CD1c-positive myeloid dendritic cell (primary cell): Measurements from ENCODE around the gene PROCR.
"Not testable (repeated sequence)": the region's sequence is repeated elsewhere in the genome, so short reads cannot be mapped to it uniquely, and the experiment has no call there.

Source experiments
- DNase-seq: peaks from one replicate; pipeline ENCODE4 v3.0.0-alpha.2; 2016; ENCODE audit errors: extremely low spot score

PROCR gene

GRCh38 chr20:35171753-35172433 lies at the start of gene PROCR:
PROCR (plus strand) TSS chr20:35172072; CDS start chr20:35172155, 83 bp downstream.
- DNase-seq, result peak; percentile 69

- no peak for DNase-seq
These were observed 49.0 kb upstream of the PROCR start for GRCh38 chr20:35122756-35123405.

GRCh38 chr20:35125753-35126152 lies 46.1 kb upstream of the PROCR start:
- DNase-seq, result no peak

- no peak for DNase-seq
These were observed 42.2 kb upstream of the PROCR start for GRCh38 chr20:35129647-35130069.

GRCh38 chr20:35131934-35132333 lies 39.9 kb upstream of the PROCR start:
- DNase-seq, result no peak

- no peak for DNase-seq
These were observed 38.8 kb upstream of the PROCR start for GRCh38 chr20:35133031-35133430.

GRCh38 chr20:35133735-35134134 lies 38.1 kb upstream of the PROCR start:
- no peak for DNase-seq

GRCh38 chr20:35134472-35134871 lies 37.4 kb upstream of the PROCR start:
- DNase-seq, result no peak

- no peak for DNase-seq
These were observed 37.0 kb upstream of the PROCR start for GRCh38 chr20:35134880-35135279.

- DNase-seq, result no peak
These were observed 35.8 kb upstream of the PROCR start for GRCh38 chr20:35135867-35136586.

GRCh38 chr20:35144694-35145093 lies 27.2 kb upstream of the PROCR start:
- DNase-seq, result peak; percentile 73

GRCh38 chr20:35145141-35145564 lies 26.7 kb upstream of the PROCR start:
- DNase-seq, result peak; percentile 20

GRCh38 chr20:35146299-35146919 lies 25.5 kb upstream of the PROCR start:
- DNase-seq, result no peak

- DNase-seq, result peak; percentile 98
These were observed 24.8 kb upstream of the PROCR start, which contains the start of gene EDEM2 for GRCh38 chr20:35146920-35147574. EDEM2 (minus strand) TSS chr20:35147336; CDS start chr20:35147258, 78 bp downstream.

GRCh38 chr20:35147575-35148071 lies 24.2 kb upstream of the PROCR start:
- peak; percentile 66 for DNase-seq

- DNase-seq, result no peak
These were observed 20.9 kb upstream of the PROCR start for GRCh38 chr20:35150846-35151579.

GRCh38 chr20:35151736-35152135 lies 20.1 kb upstream of the PROCR start:
- DNase-seq, result no peak

- DNase-seq, result no peak
These were observed 15.9 kb upstream of the PROCR start for GRCh38 chr20:35155936-35156335.

GRCh38 chr20:35156978-35157377 lies 14.9 kb upstream of the PROCR start:
- no peak for DNase-seq

GRCh38 chr20:35160341-35160740 lies 11.5 kb upstream of the PROCR start:
- not testable (repeated sequence) for DNase-seq

GRCh38 chr20:35164531-35164930 lies 7.3 kb upstream of the PROCR start:
- DNase-seq, result not testable (repeated sequence)
